GM18511 (cell line): ENCODE results near the gene XIRP1.
A peak's percentile ranks its signal among the peaks of the same experiment; 100 is the strongest.

Source experiments
- ATAC-seq: cut with Tn5 transposase; IDR thresholded peaks from one replicate; pipeline ENCODE4 v1.9.1; 2021; ENCODE audit warnings: mild to moderate bottlenecking, moderate library complexity; ENCODE audit not compliant: unreplicated experiment

XIRP1 gene

DNA sequence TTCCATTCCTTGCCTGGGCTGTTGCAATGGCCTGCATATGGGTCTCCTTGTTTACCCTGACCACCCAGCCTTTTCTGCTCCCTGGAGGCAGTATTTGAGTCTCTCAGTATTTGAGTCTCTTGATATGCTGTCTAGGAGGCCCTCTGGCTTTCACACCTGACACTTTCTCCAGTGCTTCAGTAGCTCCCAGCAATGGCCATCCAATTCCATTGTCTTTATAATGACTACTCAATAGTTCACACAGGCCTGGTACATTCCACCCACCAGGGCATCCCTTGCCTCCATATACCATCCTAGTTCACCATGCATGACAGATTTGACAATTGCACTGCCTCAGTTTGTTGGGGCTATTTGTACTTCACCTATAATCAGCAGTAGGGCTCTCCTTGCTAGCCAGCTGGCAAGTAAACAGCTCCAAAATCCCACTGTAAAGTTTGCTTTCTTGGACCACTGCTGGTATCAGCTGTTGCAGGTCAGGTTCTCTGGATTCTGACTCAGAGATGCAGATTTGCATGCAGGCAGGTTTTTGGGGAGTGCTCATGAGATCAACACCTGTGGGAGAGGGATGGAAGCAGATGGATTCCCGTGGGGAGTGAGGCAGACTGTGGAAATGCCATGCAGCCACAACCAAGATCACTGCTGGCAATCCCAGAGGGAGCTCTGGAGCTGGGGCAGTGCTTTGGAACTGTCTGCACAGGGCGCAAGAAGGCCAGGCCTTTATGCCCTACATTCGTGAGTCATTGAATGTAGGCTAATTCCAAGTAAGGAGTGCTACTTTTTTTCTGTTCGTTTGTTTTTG, 19.1 kb upstream of the XIRP1 start:
- ATAC-seq, result no peak

- ATAC-seq, result no peak
These were observed 17.7 kb upstream of the XIRP1 start for GRCh38 chr3:39210078-39210477.

GRCh38 chr3:39209329-39209970, 17.1 kb upstream of the XIRP1 start:
- no peak for ATAC-seq

GRCh38 chr3:39208463-39209055, 16.2 kb upstream of the XIRP1 start:
- ATAC-seq, result peak; percentile 60

DNA sequence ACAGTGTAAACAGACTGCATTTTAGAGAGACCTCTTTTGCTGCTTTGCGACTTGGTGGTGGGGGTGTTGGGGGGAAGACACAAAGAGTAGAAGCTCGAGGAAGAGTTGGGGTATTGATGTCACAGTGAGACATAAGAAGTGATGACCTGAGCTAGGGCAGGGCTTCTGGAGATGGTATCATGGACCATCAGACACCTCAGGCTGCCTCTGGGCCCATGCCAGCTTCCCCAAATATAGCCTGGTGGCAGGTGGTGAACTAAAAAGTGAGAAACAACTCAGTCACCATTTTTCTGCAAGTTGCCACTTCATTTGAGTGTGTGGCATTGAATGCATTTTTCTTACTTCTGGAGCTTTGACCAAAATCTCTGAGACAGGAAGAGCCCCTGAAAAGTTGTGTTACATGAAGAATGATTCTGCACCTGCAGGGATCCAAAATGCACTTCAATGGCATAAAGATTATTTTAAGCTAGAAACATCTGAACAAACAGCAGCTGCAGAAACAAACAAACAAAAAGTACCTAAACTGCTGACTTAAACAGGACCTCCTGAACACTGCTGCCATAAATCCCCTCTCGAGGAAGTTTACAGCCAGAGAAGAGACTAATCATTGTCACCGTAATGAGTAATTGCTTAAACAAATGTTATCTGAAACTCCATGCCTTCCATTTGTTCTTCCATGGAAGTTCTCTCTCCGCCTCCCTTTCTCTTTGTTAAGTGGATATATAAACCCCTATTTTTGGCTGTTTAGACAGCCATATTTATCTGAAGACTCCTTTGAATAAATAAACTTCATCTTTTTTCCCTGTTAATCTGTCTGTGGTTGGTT, 15.2 kb upstream of the XIRP1 start:
- ATAC-seq, result no peak

GRCh38 chr3:39205919-39206516, 13.6 kb upstream of the XIRP1 start:
- ATAC-seq, result no peak

GRCh38 chr3:39205131-39205530, 12.7 kb upstream of the XIRP1 start:
- no peak for ATAC-seq

- ATAC-seq, result no peak
These were observed 11.5 kb upstream of the XIRP1 start for GRCh38 chr3:39203860-39204259.

- no peak for ATAC-seq
These were observed 11.0 kb upstream of the XIRP1 start for GRCh38 chr3:39203402-39203801.

GRCh38 chr3:39202094-39202493, 9.7 kb upstream of the XIRP1 start:
- ATAC-seq, result no peak

- ATAC-seq, result no peak
These were observed 4.4 kb upstream of the XIRP1 start for GRCh38 chr3:39196671-39197356.

DNA sequence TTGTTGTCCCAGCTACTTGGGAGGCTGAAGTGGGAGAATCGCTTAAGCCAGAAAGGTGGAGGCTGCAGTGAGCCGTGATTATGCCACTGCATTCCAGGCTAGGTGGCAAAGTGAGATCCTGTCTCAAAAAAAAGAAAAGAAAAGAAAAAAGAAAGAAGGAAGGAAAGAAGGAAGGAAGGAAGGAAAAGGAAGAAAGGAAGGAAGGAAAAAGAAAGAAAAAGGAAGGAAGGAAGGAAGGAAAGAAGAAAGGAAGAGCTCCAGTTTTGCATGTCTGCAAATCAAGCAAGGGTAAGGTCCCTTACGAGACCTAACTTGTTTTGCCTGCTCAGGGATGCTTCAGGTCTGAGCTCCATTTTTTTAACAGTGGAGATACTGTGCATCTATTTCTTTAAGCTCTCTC, 3.6 kb upstream of the XIRP1 start:
- ATAC-seq, result no peak

- ATAC-seq, result no peak
These were observed 996 bp upstream of the XIRP1 start for GRCh38 chr3:39193391-39193790.

GRCh38 chr3:39191773-39192172, 622 bp downstream of the XIRP1 start:
- no peak for ATAC-seq

DNA sequence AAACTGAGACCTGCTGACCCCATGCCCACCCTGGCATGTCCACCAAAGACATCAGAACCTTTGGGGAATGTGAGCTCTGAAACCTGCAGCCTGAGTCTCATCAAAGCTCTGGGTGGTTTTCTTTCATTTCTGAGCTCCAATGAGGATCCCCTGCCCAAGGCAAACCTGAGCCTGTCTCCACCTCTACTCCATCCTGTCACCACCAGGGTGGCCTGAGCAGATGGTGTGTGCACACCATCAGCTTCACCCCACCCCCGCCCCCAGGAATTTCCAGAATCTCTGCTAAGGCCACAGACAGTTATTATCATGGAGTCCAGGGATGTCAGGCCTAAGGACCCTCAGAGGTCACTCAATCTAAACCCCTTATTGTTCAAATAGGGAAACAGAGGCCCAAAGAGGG, 1.3 kb downstream of the XIRP1 start:
- peak; percentile 45 for ATAC-seq

- no peak for ATAC-seq
These were observed 1.9 kb downstream of the XIRP1 start for GRCh38 chr3:39190281-39191025.

- ATAC-seq, result peak; percentile 53
These were observed 2.5 kb downstream of the XIRP1 start for GRCh38 chr3:39189959-39190269.

GRCh38 chr3:39189150-39189958, 3.0 kb downstream of the XIRP1 start:
- ATAC-seq, result no peak
